ENCODE data around the gene FANCB. TPM values are rescaled to one million over a fixed set of nuclear protein-coding genes. Genes with fewer than 3 reads are reported as not detected.

FANCB gene
- total RNA-seq, 1 experiment from 2014 or later, result 11.3 TPM

GRCh38 chrX:14829643-14830042, 43.2 kb downstream of the FANCB start:
- no peak for ATAC-seq
- POLR2A ChIA-PET, result no interaction called here
- Histone ChIP-seq H3K9me2 (ENCODE audit: insufficient read depth) (no peaks in the 10 kb centered on the region), H4K20me1 (ENCODE audit: insufficient read depth) (no peaks in the 10 kb centered on the region), H2AFZ (ENCODE audit: low read depth, low read length, poor library complexity, severe bottlenecking) (no peak overlapping the region), H3K79me2 (ENCODE audit: insufficient read depth, low read length) (no peaks in the 10 kb centered on the region), H3K4me2 (ENCODE audit: low read length) (no peak overlapping the region), H3K27ac (ENCODE audit: low read depth, low read length) (no peak overlapping the region), H3K36me3 (ENCODE audit: control insufficient read depth in 1 of 2, insufficient read depth in 2 of 2, low read length in 2 of 2) (no peaks in the 10 kb centered on the region), H3K4me3 (replicated peaks in 1 of 2; ENCODE audit: low read depth in 1 of 2, low read length in 2 of 2) (no peak overlapping the region), H3K9ac (ENCODE audit: low read length) (no peak overlapping the region), H3K9me3 (ENCODE audit: control insufficient read depth in 1 of 2, insufficient read depth in 1 of 2, low read depth in 1 of 2, low read length in 2 of 2) (no peaks in the 10 kb centered on the region), H3K4me1 (ENCODE audit: control insufficient read depth in 1 of 2, insufficient read depth in 2 of 2, low read length in 2 of 2) (no peaks in the 10 kb centered on the region), H3K27me3 (ENCODE audit: insufficient read depth, low read length) (no peaks in the 10 kb centered on the region)
- no TSS peak for BruUV-seq (replicated peaks)
- CTCF ChIA-PET, result no interaction called here
- TF ChIP-seq ELF1 (IDR thresholded peaks at IDR 0.05; ENCODE audit: borderline replicate concordance, low read depth) (no peak), MAX (IDR thresholded peaks at IDR 0.05) (no peak), ZNF274 (IDR thresholded peaks at IDR 0.05; ENCODE audit: low read depth, low read length) (no peak), EZH2 (IDR thresholded peaks at IDR 0.05) (no peak), CEBPB (IDR thresholded peaks at IDR 0.05; ENCODE audit: low read depth) (no peak), SP1 (IDR thresholded peaks at IDR 0.05; ENCODE audit: low read depth) (no peak)
- intact Hi-C loops (cut with micrococcal nuclease), result no loop called here
- no peak for DNase-seq (ENCODE audit: low read depth, low spot score)
- RAD21 ChIA-PET (ENCODE audit: low non-redundant PET in 1 of 2, low total read pairs in 2 of 2, uncharacterized antibody in 2 of 2, unreplicated experiment in 2 of 2), result no interaction called here

- POLR2A ChIA-PET, result no interaction called here
- RAD21 ChIA-PET (ENCODE audit: low non-redundant PET in 1 of 2, low total read pairs in 2 of 2, uncharacterized antibody in 2 of 2, unreplicated experiment in 2 of 2), result no interaction called here
- Histone ChIP-seq H3K27me3 (ENCODE audit: insufficient read depth, low read length) (no peaks in the 10 kb centered on the region), H3K4me3 (replicated peaks in 1 of 2; ENCODE audit: low read depth in 1 of 2, low read length in 2 of 2) (no peak overlapping the region), H2AFZ (ENCODE audit: low read depth, low read length, poor library complexity, severe bottlenecking) (no peak overlapping the region), H3K4me2 (ENCODE audit: low read length) (no peak overlapping the region), H3K9ac (ENCODE audit: low read length) (no peak overlapping the region), H3K9me3 (ENCODE audit: control insufficient read depth in 1 of 2, insufficient read depth in 1 of 2, low read depth in 1 of 2, low read length in 2 of 2) (no peaks in the 10 kb centered on the region), H3K79me2 (ENCODE audit: insufficient read depth, low read length) (no peaks in the 10 kb centered on the region), H3K27ac (ENCODE audit: low read depth, low read length) (no peak overlapping the region), H3K9me2 (ENCODE audit: insufficient read depth) (no peaks in the 10 kb centered on the region), H3K36me3 (ENCODE audit: control insufficient read depth in 1 of 2, insufficient read depth in 2 of 2, low read length in 2 of 2) (no peaks in the 10 kb centered on the region), H3K4me1 (ENCODE audit: control insufficient read depth in 1 of 2, insufficient read depth in 2 of 2, low read length in 2 of 2) (no peaks in the 10 kb centered on the region), H4K20me1 (ENCODE audit: insufficient read depth) (no peaks in the 10 kb centered on the region)
- no TSS peak for BruUV-seq (replicated peaks)
- ATAC-seq (no peak), DNase-seq (ENCODE audit: low read depth, low spot score) (no peak)
- intact Hi-C loops (cut with micrococcal nuclease), result no loop called here
- CTCF ChIA-PET, result no interaction called here
- TF ChIP-seq JUND (IDR thresholded peaks at IDR 0.05) (no peak), ATF3 (IDR thresholded peaks at IDR 0.05) (no peak), MAX (IDR thresholded peaks at IDR 0.05) (no peak), YY1 (IDR thresholded peaks at IDR 0.05; ENCODE audit: extremely low read depth, insufficient replicate concordance, low read depth, low read length) (no peak), EGR1 (IDR thresholded peaks at IDR 0.05; ENCODE audit: low read depth) (no peak), EZH2phosphoT487 (IDR thresholded peaks at IDR 0.05; ENCODE audit: borderline replicate concordance) (no peak), FOSL1 (IDR thresholded peaks at IDR 0.05; ENCODE audit: low read depth) (no peak), SIN3A (IDR thresholded peaks at IDR 0.05; ENCODE audit: low read depth) (no peak), TCF7L2 (IDR thresholded peaks at IDR 0.05; ENCODE audit: borderline replicate concordance, extremely low read depth, insufficient read depth, insufficient read length) (no peak), ZFX (IDR thresholded peaks at IDR 0.05) (no peak), RAD21 (IDR thresholded peaks at IDR 0.05; ENCODE audit: low read depth) (no peak), POLR2AphosphoS5 (IDR thresholded peaks at IDR 0.05; ENCODE audit: low read depth, low read length) (no peak), CEBPB (IDR thresholded peaks at IDR 0.05; ENCODE audit: low read depth) (no peak)
These were observed 46.5 kb downstream of the FANCB start for GRCh38 chrX:14826319-14826718.
